ENCODE measurements around the gene CD7.

CD7 gene

DNA sequence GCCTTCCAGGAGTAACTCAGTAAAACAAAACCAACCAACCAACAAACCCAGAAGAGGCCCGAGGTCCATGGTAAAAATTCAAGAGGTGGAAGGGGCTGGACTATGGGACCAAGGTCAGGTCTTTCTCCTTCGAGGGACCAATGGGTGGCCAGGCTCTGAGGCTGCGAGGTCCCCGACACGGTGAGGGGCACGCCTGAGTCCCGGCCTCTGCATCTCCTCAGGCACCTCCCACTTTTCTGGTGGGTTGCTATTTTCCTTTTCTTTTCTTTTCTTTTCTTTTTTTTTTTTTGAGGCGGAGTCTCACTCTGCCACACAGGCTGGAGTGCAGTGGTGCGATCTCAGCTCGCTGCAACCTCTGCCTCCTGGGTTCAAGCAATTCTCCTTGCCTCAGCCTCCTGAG, 18.0 kb downstream of the CD7 start:
- FAIRE-seq, result no peak
- TF ChIP-seq POLR2AphosphoS5 (IDR thresholded peaks at IDR 0.05; ENCODE audit: low read depth, low read length) (no peak), POU2F2 (IDR thresholded peaks at IDR 0.05; ENCODE audit: low read depth, low read length) (no peak), PAX5 (IDR thresholded peaks at IDR 0.05; ENCODE audit: insufficient read depth, low read length, severe bottlenecking) (no peak), SPI1 (IDR thresholded peaks at IDR 0.05; ENCODE audit: low read depth, low read length) (no peak), POLR2A (IDR thresholded peaks at IDR 0.05; ENCODE audit: low read depth, low read length) (no peak), TAF1 (IDR thresholded peaks at IDR 0.05; ENCODE audit: low read depth, low read length) (no peak)
- DNase-seq (ENCODE audit: insufficient read length, low spot score), result no peak

- DNase-seq (ENCODE audit: insufficient read length, low spot score) (no peak), FAIRE-seq (no peak)
- TF ChIP-seq POLR2AphosphoS5 (IDR thresholded peaks at IDR 0.05; ENCODE audit: low read depth, low read length) (no peak), POU2F2 (IDR thresholded peaks at IDR 0.05; ENCODE audit: low read depth, low read length) (no peak), SPI1 (IDR thresholded peaks at IDR 0.05; ENCODE audit: low read depth, low read length) (no peak), PAX5 (IDR thresholded peaks at IDR 0.05; ENCODE audit: insufficient read depth, low read length, severe bottlenecking) (no peak), POLR2A (IDR thresholded peaks at IDR 0.05; ENCODE audit: low read depth, low read length) (no peak), TAF1 (IDR thresholded peaks at IDR 0.05; ENCODE audit: low read depth, low read length) (no peak)
These were observed 18.6 kb downstream of the CD7 start for GRCh38 chr17:82298538-82299421.

DNA sequence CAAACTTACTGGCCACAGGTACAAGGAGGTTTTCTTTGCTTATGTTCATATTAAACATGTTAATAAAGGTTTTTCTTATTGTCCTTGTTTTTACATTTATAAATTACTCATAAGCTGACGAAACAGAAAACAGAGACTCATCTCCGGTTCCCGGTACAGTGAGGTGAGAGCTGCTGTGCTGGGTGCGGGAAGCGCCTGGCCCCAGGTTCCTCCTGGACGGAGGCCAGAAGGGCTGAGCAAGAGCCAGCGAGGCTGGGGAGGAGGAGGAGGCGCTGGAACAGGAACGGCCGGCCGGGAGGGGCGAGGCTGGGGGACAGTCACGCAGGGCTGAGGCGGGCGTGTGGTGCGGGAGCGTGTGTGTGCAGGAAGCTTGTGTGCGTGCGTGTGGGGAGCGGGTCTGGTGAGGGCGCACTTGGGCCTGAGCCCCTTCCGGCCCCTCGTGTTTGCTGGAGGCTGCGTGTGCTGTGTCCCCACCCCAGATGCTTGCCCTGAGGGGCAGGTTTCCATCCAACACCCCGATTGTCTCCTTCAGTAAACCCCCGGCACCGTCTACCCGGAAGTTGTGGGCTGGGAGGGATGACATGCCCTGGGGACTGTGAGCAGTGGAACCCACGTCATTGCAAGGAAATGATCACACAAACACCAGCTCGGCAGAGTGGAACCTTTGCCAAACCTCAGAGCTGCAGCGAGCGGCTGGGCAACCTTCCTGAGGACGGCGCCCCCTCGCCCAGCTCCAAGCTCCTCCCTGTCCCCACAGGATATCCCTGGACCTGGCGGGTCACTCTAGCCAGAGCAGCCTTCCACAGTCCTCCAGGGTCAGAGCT, 19.5 kb downstream of the CD7 start:
- FAIRE-seq, result peak; percentile 93
- peak; percentile 83 for DNase-seq (ENCODE audit: insufficient read length, low spot score)
- TF ChIP-seq POU2F2 (IDR thresholded peaks at IDR 0.05; ENCODE audit: low read depth, low read length) (peak; percentile 68; the same call in 1 of the 2 replicates), POLR2AphosphoS5 (IDR thresholded peaks at IDR 0.05; ENCODE audit: low read depth, low read length) (peak; percentile 87), PAX5 (IDR thresholded peaks at IDR 0.05; ENCODE audit: insufficient read depth, low read length, severe bottlenecking) (peak; percentile 86), TAF1 (IDR thresholded peaks at IDR 0.05; ENCODE audit: low read depth, low read length) (peak; percentile 68; the same call in 1 of the 2 replicates), SPI1 (IDR thresholded peaks at IDR 0.05; ENCODE audit: low read depth, low read length) (no peak), POLR2A (IDR thresholded peaks at IDR 0.05; ENCODE audit: low read depth, low read length) (peak; percentile 78)

DNA sequence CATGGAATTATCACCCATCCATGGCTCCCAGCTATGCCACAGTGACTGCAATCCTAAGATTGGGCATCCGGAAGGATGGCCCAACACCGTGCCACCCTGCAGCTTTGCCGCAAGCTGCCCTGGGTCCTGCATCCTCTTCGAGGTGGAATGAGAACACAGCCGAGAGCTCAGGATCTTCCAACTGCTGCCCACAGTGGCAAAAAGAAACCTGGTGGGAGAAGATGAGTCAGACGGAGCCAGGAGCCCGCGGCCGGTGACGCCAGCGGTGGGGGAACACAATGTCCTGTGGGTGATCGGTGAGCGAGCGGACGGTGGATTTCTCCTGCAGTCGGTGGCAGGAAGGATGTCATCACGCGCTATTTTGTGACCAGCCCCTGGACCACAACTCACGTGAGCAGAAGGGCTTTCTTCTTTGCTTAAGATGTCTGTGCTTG, 20.1 kb downstream of the CD7 start:
- TF ChIP-seq PAX5 (IDR thresholded peaks at IDR 0.05; ENCODE audit: insufficient read depth, low read length, severe bottlenecking), result no peak
- no peak for TF ChIP-seq SPI1 (IDR thresholded peaks at IDR 0.05; ENCODE audit: low read depth, low read length)
- TF ChIP-seq POU2F2 (IDR thresholded peaks at IDR 0.05; ENCODE audit: low read depth, low read length), result no peak
- no peak; the same call in 1 of the 2 replicates for TF ChIP-seq TAF1 (IDR thresholded peaks at IDR 0.05; ENCODE audit: low read depth, low read length)
- TF ChIP-seq POLR2A (IDR thresholded peaks at IDR 0.05; ENCODE audit: low read depth, low read length), result no peak
- TF ChIP-seq POLR2AphosphoS5 (IDR thresholded peaks at IDR 0.05; ENCODE audit: low read depth, low read length), result no peak
- DNase-seq (ENCODE audit: insufficient read length, low spot score) (no peak), FAIRE-seq (peak; percentile 81)

GRCh38 chr17:82296511-82297279, 20.7 kb downstream of the CD7 start:
- peak; percentile 13 for FAIRE-seq
- DNase-seq (ENCODE audit: insufficient read length, low spot score), result no peak
- TF ChIP-seq POLR2A (IDR thresholded peaks at IDR 0.05; ENCODE audit: low read depth, low read length), result no peak
- no peak for TF ChIP-seq TAF1 (IDR thresholded peaks at IDR 0.05; ENCODE audit: low read depth, low read length)
- no peak for TF ChIP-seq POLR2AphosphoS5 (IDR thresholded peaks at IDR 0.05; ENCODE audit: low read depth, low read length)
- TF ChIP-seq POU2F2 (IDR thresholded peaks at IDR 0.05; ENCODE audit: low read depth, low read length), result no peak
- TF ChIP-seq SPI1 (IDR thresholded peaks at IDR 0.05; ENCODE audit: low read depth, low read length), result no peak

GRCh38 chr17:82295472-82295814, 22.0 kb downstream of the CD7 start:
- FAIRE-seq, result no peak
- DNase-seq (ENCODE audit: insufficient read length, low spot score), result no peak
- no peak for TF ChIP-seq POU2F2 (IDR thresholded peaks at IDR 0.05; ENCODE audit: low read depth, low read length)
- TF ChIP-seq POLR2AphosphoS5 (IDR thresholded peaks at IDR 0.05; ENCODE audit: low read depth, low read length), result no peak
- no peak for TF ChIP-seq TAF1 (IDR thresholded peaks at IDR 0.05; ENCODE audit: low read depth, low read length)
- TF ChIP-seq SPI1 (IDR thresholded peaks at IDR 0.05; ENCODE audit: low read depth, low read length), result no peak
- TF ChIP-seq POLR2A (IDR thresholded peaks at IDR 0.05; ENCODE audit: low read depth, low read length), result no peak
- TF ChIP-seq PAX5 (IDR thresholded peaks at IDR 0.05; ENCODE audit: insufficient read depth, low read length, severe bottlenecking), result no peak

DNA sequence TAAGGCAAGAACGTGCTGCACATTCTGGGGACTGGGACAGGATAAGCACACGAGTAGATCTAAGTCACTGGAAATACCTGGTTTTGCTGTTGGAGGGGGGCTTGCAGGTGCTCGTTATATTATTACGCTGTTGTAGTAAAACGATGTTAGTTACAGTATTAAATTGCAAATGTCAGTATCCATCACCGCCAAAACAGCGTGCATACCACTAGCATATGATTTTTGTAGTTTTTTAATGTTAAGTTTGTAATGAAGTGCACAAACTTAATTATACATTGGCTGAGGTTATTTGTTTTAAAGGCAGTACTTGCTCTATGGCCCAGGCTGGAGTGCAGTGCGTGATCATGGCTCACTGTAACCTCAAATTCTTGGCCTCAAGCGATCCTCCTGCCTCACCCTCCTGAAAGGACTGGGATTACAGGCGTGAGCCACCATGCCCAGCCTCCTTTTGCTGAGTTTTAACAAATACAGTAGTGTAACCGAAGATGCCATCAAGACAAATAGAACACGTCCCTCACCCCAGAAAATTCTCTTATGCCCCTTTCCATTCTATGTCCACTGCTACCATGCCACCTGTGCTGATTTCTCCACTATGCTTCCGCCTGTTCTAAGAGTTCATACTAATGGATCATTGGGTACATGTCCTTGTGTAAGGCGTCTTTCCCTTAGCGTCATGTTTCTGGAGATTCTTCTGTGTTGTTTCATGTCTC, 23.2 kb downstream of the CD7 start:
- FAIRE-seq (no peak), DNase-seq (ENCODE audit: insufficient read length, low spot score) (no peak)
- TF ChIP-seq SPI1 (IDR thresholded peaks at IDR 0.05; ENCODE audit: low read depth, low read length) (no peak), TAF1 (IDR thresholded peaks at IDR 0.05; ENCODE audit: low read depth, low read length) (no peak), POLR2A (IDR thresholded peaks at IDR 0.05; ENCODE audit: low read depth, low read length) (0 out of 2 replicates have a peak, but pooled peaks have one; percentile 9), POLR2AphosphoS5 (IDR thresholded peaks at IDR 0.05; ENCODE audit: low read depth, low read length) (0 out of 2 replicates have a peak, but pooled peaks have one; percentile 7), POU2F2 (IDR thresholded peaks at IDR 0.05; ENCODE audit: low read depth, low read length) (no peak), PAX5 (IDR thresholded peaks at IDR 0.05; ENCODE audit: insufficient read depth, low read length, severe bottlenecking) (no peak)

Data from GM12891 (cell line).